ENCODE data around the gene ANKRD12. TPM values are rescaled to one million over a fixed set of nuclear protein-coding genes. Genes with fewer than 3 reads are reported as not detected.
A peak's percentile ranks its signal among the peaks of the same experiment; 100 is the strongest.

Gene ANKRD12
- total and polyA plus RNA-seq, 4 donors: 10.2 to 108 (median 50.0) TPM

DNA sequence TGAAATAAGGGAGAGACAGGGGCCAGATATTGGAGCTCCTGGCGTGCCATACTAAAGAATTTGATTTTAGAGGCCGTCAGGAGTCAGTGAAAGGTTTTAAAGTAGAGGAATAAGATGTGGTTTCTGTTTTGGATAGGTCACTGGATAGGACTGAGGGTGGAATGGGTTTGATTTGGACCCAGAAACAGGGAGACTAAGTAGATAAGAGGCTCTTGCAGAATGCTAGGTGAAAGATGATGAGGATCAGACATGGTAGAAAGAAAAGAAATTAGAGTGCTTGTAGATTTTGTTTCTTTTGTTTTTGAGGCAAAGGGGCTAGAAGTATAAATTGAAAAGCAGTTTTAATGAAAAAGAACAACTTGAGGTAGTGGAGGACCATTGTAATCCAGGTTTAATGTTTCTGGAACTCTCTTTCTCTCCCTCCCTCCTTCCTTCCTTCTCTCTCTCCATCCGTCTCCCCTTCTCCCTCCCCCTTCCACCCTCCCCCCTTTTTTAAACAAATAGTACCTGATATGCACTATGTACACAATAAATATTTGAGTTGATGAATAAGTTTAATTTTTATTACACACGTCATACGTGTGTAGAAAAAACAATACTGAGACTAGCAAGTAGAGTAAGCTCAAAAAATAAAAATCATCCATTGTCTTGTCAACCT is 32.2 kb upstream of the ANKRD12 start:
- DNase-seq: no peak
- Histone ChIP-seq H3K9ac (ENCODE audit: insufficient read depth in 1 of 2, low read length in 2 of 2) (peak overlapping the region; percentile 86 to 99), H3K27ac (ENCODE audit: low read depth in 1 of 2, low read length in 1 of 2) (peak overlapping the region in 1 of 2 donors; percentile 87), H3K27me3 (ENCODE audit: control insufficient read depth in 3 of 3, insufficient read depth in 3 of 3, low read length in 2 of 3) (no peaks in the 10 kb centered on the region), H3K4me1 (ENCODE audit: control insufficient read depth in 5 of 5, insufficient read depth in 5 of 5, low read length in 5 of 5) (peaks cover 0 to 49% (median 28%) of the 10 kb centered on the region in 5 donors), H3K4me3 (peak overlapping the region; percentile 21), H3K36me3 (ENCODE audit: control insufficient read depth in 4 of 4, insufficient read depth in 4 of 4, low read length in 4 of 4) (no peaks in the 10 kb centered on the region), H3K9me3 (ENCODE audit: control insufficient read depth in 4 of 4, insufficient read depth in 3 of 4, low read length in 3 of 4) (no peaks in the 10 kb centered on the region)
- no peak for ATAC-seq (ENCODE audit: insufficient read depth, low FRiP score)
- TF ChIP-seq, protein P1, sequence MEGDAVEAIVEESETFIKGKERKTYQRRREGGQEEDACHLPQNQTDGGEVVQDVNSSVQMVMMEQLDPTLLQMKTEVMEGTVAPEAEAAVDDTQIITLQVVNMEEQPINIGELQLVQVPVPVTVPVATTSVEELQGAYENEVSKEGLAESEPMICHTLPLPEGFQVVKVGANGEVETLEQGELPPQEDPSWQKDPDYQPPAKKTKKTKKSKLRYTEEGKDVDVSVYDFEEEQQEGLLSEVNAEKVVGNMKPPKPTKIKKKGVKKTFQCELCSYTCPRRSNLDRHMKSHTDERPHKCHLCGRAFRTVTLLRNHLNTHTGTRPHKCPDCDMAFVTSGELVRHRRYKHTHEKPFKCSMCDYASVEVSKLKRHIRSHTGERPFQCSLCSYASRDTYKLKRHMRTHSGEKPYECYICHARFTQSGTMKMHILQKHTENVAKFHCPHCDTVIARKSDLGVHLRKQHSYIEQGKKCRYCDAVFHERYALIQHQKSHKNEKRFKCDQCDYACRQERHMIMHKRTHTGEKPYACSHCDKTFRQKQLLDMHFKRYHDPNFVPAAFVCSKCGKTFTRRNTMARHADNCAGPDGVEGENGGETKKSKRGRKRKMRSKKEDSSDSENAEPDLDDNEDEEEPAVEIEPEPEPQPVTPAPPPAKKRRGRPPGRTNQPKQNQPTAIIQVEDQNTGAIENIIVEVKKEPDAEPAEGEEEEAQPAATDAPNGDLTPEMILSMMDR (IDR thresholded peaks at IDR 0.05; ENCODE audit: control extremely low read depth, extremely low read depth): no peak
- 11 to 21% methylated on average over 5 of the region's 5 CpGs for WGBS, 2 donors

DNA sequence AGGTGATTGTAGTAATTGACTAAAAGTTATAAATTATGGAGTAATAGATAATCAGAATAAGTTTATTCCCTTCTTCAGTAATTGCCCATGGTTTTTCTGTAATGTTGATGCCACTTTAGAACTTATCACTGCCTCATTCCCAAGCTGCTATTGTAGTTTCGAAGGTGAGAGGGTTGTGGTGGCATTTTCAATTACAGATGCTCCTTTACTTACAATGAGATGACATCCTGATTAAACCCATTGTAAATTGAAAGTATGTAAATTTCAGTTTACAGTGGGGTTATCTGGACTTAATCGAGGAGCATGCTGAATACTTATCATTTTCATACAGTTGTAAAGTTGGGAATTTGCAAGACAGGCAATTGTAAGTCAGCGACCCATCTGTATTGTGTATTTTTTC is 31.2 kb upstream of the ANKRD12 start:
- Histone ChIP-seq H3K4me3 (no peak overlapping the region), H3K36me3 (ENCODE audit: control insufficient read depth in 4 of 4, insufficient read depth in 4 of 4, low read length in 4 of 4) (no peaks in the 10 kb centered on the region), H3K27ac (ENCODE audit: low read depth in 1 of 2, low read length in 1 of 2) (no peak overlapping the region), H3K9me3 (ENCODE audit: control insufficient read depth in 4 of 4, insufficient read depth in 3 of 4, low read length in 3 of 4) (no peaks in the 10 kb centered on the region), H3K9ac (ENCODE audit: insufficient read depth in 1 of 2, low read length in 2 of 2) (peak overlapping the region in 1 of 2 donors; percentile 45), H3K4me1 (ENCODE audit: control insufficient read depth in 5 of 5, insufficient read depth in 5 of 5, low read length in 5 of 5) (peaks cover 0 to 50% (median 28%) of the 10 kb centered on the region in 5 donors), H3K27me3 (ENCODE audit: control insufficient read depth in 3 of 3, insufficient read depth in 3 of 3, low read length in 2 of 3) (no peaks in the 10 kb centered on the region)
- TF ChIP-seq, protein P1 (IDR thresholded peaks at IDR 0.05; ENCODE audit: control extremely low read depth, extremely low read depth): no peak
- WGBS, 2 donors: 46 to 53% methylated on average over 3 of the region's 3 CpGs
- ATAC-seq (ENCODE audit: insufficient read depth, low FRiP score): no peak
- DNase-seq: no peak

DNA sequence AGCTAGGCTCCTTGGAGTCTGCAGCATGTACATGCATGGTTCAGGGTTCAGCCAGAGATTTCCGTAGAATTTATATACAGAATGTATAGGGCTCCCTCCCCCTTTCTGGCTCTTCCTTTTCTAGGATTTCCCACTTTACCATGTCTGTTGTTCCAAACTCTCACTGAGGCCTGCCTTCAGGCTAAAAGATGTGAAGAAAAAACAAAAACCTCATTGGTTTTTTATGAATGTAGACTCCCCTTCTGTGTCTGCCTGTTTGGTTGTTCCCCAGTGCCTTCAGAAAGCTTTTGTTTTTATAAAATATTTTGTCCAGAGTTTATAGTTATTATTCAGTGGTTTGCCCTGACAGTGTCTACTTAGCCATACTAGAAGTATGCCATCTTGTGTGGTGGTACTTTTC is 30.5 kb upstream of the ANKRD12 start:
- TF ChIP-seq, protein P1 (IDR thresholded peaks at IDR 0.05; ENCODE audit: control extremely low read depth, extremely low read depth): no peak
- H3K9me3 ChIP-seq (ENCODE audit: control insufficient read depth in 4 of 4, insufficient read depth in 3 of 4, low read length in 3 of 4): no peaks in the 10 kb centered on the region
- 76 to 81% methylated on average over 1 of the region's 1 CpG for WGBS, 2 donors
- H3K4me1 ChIP-seq (ENCODE audit: control insufficient read depth in 5 of 5, insufficient read depth in 5 of 5, low read length in 5 of 5): peaks cover 0 to 54% (median 28%) of the 10 kb centered on the region in 5 donors
- H3K27ac ChIP-seq (ENCODE audit: low read depth in 1 of 2, low read length in 1 of 2): no peak overlapping the region
- DNase-seq (peak in 2 of 3 donors; percentile 38 to 49), ATAC-seq (ENCODE audit: insufficient read depth, low FRiP score) (no peak)
- no peaks in the 10 kb centered on the region for H3K36me3 ChIP-seq (ENCODE audit: control insufficient read depth in 4 of 4, insufficient read depth in 4 of 4, low read length in 4 of 4)
- peak overlapping the region in 1 of 2 donors; percentile 45 for H3K9ac ChIP-seq (ENCODE audit: insufficient read depth in 1 of 2, low read length in 2 of 2)
- no peaks in the 10 kb centered on the region for H3K27me3 ChIP-seq (ENCODE audit: control insufficient read depth in 3 of 3, insufficient read depth in 3 of 3, low read length in 2 of 3)
- no peak overlapping the region for H3K4me3 ChIP-seq
